Upper lobe of left lung (tissue), 4 donors: ENCODE data around the gene SH2D3C.

Source experiments
- CTCF ChIP-seq, 6 experiments: fragments of 450-650 bp in 4 of 6; fragments of 200-600 bp in 2 of 6; sonication (generic) in 2 of 6; IDR thresholded peaks; one replicate each; pipeline ENCODE4 v1.5.1; 2016 to 2019; ENCODE audit warnings: antibody characterized with exemption in 6 of 6
- EP300 ChIP-seq, 4 donors: sonication (generic); formaldehyde crosslinking; IDR thresholded peaks; one replicate each; pipeline ENCODE4 v1.5.1; 2017; ENCODE audit warnings: antibody characterized with exemption in 4 of 4, control low read depth in 2 of 4
- POLR2A ChIP-seq, 4 donors: fragments of 450-650 bp; IDR thresholded peaks; one replicate each; pipeline ENCODE4 v1.5.1; 2016 to 2017; ENCODE audit warnings: antibody characterized with exemption in 4 of 4, mild to moderate bottlenecking in 2 of 4
- POLR2AphosphoS5 ChIP-seq, 2 donors: sonication (generic); formaldehyde crosslinking; IDR thresholded peaks; one replicate each; pipeline ENCODE4 v1.5.1; 2017; ENCODE audit warnings: antibody characterized with exemption in 2 of 2

GRCh38 chr9:127770905-127771569 lies 7.4 kb downstream of the SH2D3C start:
- TF ChIP-seq CTCF (IDR thresholded peaks at IDR 0.05), result peak in 4 of 6 experiments; percentile 16 to 47 (median 24)
- peak in 2 of 4 donors; percentile 38 to 84 for TF ChIP-seq POLR2A (IDR thresholded peaks at IDR 0.05)
- TF ChIP-seq POLR2AphosphoS5 (IDR thresholded peaks at IDR 0.05), result peak; percentile 84 to 86
- peak in 1 of 4 donors; percentile 50 for TF ChIP-seq EP300 (IDR thresholded peaks at IDR 0.05)
